NT2/D1 (cell line): ENCODE data around the gene FKBP15.

ENCODE experiments used
- SUZ12 ChIP-seq: IDR thresholded peaks from 2 replicates; pipeline ENCODE4 v1.6.1; 2011; ENCODE audit not compliant: insufficient read length, insufficient read depth; ENCODE audit errors: extremely low read depth
- YY1 ChIP-seq: IDR thresholded peaks from 2 replicates; pipeline ENCODE4 v1.6.1; 2011; ENCODE audit not compliant: insufficient read length, insufficient read depth
- ZNF274 ChIP-seq: IDR thresholded peaks from 2 replicates; pipeline ENCODE4 v1.6.1; 2011; ENCODE audit warnings: mild to moderate bottlenecking, low read depth, low read length

DNA sequence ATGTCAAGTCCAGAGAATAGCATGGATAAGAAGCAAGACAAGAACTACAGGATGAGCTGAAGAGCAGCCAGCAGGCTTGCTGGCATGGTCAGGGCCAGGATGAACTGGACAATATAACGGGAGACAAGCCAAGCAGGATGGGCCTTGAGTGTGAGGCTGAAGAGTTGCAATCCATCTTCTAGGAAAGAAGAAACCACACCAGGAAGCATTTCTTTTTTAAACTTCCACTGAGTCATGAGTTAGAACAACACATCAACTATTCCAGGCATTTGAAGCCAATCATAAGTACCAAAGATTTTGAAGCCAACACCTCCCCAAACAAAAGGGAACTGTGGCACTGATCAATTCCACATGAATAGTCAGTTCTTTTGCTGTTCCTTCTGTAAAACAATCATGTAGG is 43.0 kb downstream of the FKBP15 start:
- no peak for TF ChIP-seq YY1
- TF ChIP-seq ZNF274 = no peak
- no peak for TF ChIP-seq SUZ12
